ENCODE results near the gene RBM14.
A peak's percentile ranks its signal among the peaks of the same experiment; 100 is the strongest.

DNA sequence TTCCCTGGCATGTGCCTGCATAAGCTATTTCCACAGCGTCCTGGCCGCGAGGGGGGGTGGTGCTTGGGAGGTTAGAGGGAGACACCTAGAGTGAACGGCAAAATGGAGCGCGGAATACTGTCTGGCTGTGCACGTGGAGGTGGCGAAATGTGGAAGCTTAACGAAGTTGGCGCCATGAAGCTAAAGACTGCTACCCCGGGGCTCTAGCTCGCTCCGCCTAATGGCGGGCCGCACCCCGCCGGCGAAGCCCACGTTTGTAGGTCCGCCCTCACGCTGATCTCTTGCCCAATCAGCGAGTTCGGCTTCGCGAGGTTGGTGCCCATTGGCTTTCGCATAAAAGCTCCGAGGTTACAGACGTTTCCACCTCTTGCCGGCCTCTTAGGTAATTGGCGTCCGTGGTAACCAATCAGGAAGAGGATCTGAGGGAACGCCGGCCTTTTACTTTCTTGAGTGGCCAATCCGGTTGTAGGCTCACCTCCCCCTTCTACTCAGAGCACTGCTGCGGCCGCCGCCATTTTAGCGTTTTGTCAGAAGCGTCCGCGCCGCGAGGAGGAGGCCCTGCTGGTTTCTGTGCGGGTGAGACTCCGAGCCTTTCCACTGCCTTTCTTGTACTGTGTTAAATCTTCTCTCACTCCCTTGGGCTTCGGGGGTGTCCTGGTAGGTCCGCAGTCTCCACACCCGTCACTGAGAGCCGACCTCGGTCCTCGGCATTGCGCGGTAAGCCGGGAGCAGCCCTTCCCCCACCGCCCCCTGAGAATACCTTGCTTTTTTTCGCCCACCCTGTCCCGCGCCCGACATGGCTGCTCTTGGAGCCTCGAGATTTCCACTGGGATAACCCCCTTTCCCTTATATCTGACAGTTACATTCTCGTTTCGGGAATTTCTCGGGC, 22.0 kb downstream of the RBM14 start, which contains the start of gene RBM4:
- TF ChIP-seq POLR2A (IDR thresholded peaks at IDR 0.05; ENCODE audit: low read depth, low read length), result peak; percentile 94
- peak; percentile 84; the same call in 1 of the 2 replicates for TF ChIP-seq TAF1 (IDR thresholded peaks at IDR 0.05; ENCODE audit: borderline replicate concordance, low read depth, low read length)

All from GM12892 (cell line).